Measurements from ENCODE around the gene AGFG2.

Gene AGFG2

GRCh38 chr7:100583132-100584053, 44.4 kb downstream of the AGFG2 start:
- TF ChIP-seq GATA2 (IDR thresholded peaks at IDR 0.05; ENCODE audit: low read depth, low read length) (no peak), GATA3 (IDR thresholded peaks at IDR 0.05; ENCODE audit: low read depth, low read length) (no peak)

DNA sequence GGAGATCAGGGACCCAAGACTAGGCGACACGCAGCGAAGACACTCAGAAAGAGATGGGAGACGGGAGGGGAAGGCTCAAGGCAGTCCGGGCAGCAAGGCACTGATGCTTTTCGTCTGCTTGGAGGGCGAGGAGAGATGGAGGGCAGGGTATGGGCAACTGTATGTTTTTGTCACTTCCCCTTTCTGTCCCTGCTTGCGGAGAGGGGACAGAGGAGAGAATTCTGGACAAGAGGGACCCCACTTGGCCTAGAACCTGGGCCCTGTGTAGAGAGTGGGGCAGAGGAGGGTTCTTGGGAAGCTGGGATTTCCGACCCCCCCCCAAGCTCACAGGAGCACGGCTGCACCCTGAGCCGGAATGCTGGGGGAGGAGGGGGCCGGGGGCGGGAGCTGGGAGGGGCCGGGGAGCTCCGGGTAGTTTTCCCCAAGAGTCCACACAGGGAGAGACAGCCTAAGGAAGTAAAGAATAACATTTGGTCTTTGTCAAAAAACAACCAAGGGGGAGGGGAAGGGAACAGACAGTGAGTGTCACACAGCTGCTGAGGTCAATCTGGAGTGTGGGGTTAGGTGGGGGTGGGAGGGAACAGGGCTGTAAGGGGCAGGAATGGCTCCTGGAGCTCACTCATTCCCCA, 45.2 kb downstream of the AGFG2 start:
- TF ChIP-seq GATA3 (IDR thresholded peaks at IDR 0.05; ENCODE audit: low read depth, low read length) (no peak), GATA2 (IDR thresholded peaks at IDR 0.05; ENCODE audit: low read depth, low read length) (no peak)

DNA sequence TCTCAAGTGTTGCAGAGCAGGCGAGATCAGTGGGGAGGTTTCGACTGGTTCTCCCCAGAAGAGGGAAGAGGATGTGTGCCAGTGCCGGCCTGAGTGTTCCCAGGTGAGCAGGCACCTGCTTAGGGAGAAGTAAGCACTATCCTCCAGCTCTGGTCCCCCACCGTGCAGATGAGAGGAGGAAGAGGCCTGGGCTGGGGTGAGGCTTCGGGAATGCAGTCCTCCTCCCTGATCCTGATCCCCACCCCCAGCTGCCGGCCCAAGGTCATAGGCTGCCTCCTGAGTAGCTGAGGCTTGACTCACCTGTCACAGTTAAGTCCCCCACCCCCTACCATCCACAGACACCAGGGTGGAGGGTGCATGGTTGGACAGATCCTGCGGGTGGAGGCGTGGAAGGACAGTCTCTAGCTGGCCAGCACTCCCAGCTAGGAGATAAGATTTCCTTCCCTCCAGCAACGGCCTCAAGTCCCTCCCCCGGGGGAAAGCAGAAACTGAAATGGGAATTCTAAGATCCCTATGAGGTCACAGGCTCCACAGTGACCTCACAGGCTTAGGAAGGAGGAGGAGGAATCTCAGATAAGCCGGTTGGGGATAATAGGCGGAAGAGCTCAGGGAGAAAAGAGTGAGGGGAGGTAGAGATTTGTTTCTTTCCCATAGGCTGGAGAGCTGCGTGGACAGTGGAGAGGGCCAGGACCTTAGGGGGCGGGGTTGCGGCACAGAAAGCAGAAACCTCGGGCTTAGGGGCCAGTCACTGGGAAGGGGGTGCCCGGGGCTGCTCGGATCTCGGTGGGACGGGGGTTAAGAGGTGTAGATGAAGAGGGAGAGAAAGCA, 45.9 kb downstream of the AGFG2 start:
- no peak for TF ChIP-seq GATA2 (IDR thresholded peaks at IDR 0.05; ENCODE audit: low read depth, low read length)
- no peak for TF ChIP-seq GATA3 (IDR thresholded peaks at IDR 0.05; ENCODE audit: low read depth, low read length)

- TF ChIP-seq GATA2 (IDR thresholded peaks at IDR 0.05; ENCODE audit: low read depth, low read length) (no peak), GATA3 (IDR thresholded peaks at IDR 0.05; ENCODE audit: low read depth, low read length) (no peak)
Measured at GRCh38 chr7:100585511-100586265, 46.7 kb downstream of the AGFG2 start, which contains the start of gene LRCH4. Gene LRCH4 (minus strand): TSS chr7:100586129. CDS start chr7:100586100, 29 bp downstream.

GRCh38 chr7:100586266-100587025, 47.4 kb downstream of the AGFG2 start, which contains the start of gene FBXO24:
Gene FBXO24 (plus strand): TSS chr7:100586328. CDS start chr7:100586626, 298 bp downstream.
- TF ChIP-seq GATA2 (IDR thresholded peaks at IDR 0.05; ENCODE audit: low read depth, low read length), result no peak
- TF ChIP-seq GATA3 (IDR thresholded peaks at IDR 0.05; ENCODE audit: low read depth, low read length), result no peak

- TF ChIP-seq GATA3 (IDR thresholded peaks at IDR 0.05; ENCODE audit: low read depth, low read length), result no peak
- no peak for TF ChIP-seq GATA2 (IDR thresholded peaks at IDR 0.05; ENCODE audit: low read depth, low read length)
Measured at GRCh38 chr7:100588438-100588837, 49.4 kb downstream of the AGFG2 start.

DNA sequence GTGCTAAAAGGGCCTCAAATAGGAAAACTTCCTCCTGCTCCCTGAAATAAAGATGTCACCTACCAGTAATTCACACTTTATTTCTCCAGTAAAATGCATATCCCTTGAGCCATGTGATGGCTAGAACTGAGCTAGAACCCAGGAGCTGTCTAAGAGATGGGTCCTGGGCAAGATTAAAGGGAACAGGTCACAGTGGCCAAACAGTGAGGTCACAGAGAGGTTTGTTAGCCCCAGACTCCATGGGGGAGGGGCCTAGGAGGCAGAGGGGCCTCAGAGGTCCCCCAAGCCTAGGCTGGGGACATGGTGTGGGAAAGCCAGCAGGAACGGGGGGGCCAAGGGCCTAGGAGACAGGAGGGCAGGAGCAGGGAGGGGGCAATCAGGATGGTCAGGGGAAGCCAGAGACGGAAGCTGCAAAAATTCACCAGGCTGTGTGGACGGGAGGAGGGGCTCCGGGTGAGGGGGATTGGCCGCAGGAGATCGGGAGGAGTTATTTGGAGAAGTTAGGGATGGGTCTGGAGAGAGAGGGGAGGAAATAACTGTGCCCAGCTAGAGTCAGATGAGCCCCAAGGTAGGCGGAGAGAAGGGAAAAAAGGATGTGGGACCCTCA, 50.4 kb downstream of the AGFG2 start:
- TF ChIP-seq GATA2 (IDR thresholded peaks at IDR 0.05; ENCODE audit: low read depth, low read length), result no peak
- no peak for TF ChIP-seq GATA3 (IDR thresholded peaks at IDR 0.05; ENCODE audit: low read depth, low read length)

DNA sequence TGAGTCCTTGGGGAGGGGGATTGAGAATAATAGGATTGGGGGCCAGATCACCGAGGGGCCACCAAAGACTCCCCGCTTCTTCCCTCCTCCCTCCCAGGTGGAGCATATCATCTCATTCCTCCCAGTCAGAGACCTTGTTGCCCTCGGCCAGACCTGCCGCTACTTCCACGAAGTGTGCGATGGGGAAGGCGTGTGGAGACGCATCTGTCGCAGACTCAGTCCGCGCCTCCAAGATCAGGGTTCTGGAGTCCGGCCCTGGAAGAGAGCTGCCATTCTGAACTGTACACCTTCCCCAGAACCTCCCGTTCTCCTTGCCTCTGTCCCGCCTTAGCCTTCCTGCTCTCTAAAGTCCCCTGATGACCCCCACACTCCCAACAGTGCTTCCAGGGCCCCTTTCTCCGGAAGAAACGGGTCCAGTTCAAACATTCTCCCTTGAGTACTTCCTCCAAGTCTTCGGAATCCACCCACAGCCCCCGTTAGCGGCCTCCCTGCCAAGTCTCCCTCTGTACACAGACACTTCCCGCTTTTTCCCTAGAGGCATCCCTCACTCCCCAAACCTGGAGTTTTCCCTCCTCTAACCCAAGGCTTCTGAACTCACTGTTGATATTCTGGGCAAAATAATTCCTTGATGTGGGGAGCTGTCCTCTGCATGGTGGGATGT, 51.2 kb downstream of the AGFG2 start:
- no peak for TF ChIP-seq GATA2 (IDR thresholded peaks at IDR 0.05; ENCODE audit: low read depth, low read length)
- no peak for TF ChIP-seq GATA3 (IDR thresholded peaks at IDR 0.05; ENCODE audit: low read depth, low read length)

DNA sequence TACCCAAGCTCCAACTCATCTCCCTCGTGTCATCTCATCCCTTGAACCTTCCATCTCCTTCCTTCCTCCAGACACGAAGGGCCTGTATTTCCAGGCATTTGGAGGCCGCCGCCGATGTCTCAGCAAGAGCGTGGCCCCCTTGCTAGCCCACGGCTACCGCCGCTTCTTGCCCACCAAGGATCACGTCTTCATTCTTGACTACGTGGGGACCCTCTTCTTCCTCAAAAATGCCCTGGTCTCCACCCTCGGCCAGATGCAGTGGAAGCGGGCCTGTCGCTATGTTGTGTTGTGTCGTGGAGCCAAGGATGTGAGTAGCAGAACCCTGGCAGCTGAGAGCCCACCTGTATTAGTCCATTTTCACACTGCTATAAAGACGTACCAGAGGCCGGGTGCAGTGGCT, 52.6 kb downstream of the AGFG2 start:
- TF ChIP-seq GATA2 (IDR thresholded peaks at IDR 0.05; ENCODE audit: low read depth, low read length), result no peak
- no peak for TF ChIP-seq GATA3 (IDR thresholded peaks at IDR 0.05; ENCODE audit: low read depth, low read length)

DNA sequence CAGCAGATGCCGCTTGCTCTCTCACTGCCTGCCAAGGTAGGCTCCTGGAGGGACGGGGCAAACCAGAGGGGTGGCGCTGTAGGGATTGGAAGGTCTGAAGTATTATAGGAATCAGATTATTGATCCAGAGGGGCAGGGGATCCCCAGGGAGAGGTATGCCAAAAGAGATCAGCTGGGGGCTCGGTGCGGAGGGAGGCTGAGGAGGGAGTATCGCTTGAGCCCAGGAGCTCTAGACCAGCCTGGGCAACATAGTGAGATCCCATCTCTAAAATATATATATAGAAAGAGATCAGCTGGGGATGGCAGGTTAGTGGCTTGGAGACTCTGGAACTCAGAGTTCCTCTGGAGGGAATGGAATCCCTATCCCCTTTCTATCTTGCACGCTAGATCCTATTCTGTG, 56.2 kb downstream of the AGFG2 start:
- TF ChIP-seq GATA2 (IDR thresholded peaks at IDR 0.05; ENCODE audit: low read depth, low read length), result no peak
- TF ChIP-seq GATA3 (IDR thresholded peaks at IDR 0.05; ENCODE audit: low read depth, low read length), result no peak

DNA sequence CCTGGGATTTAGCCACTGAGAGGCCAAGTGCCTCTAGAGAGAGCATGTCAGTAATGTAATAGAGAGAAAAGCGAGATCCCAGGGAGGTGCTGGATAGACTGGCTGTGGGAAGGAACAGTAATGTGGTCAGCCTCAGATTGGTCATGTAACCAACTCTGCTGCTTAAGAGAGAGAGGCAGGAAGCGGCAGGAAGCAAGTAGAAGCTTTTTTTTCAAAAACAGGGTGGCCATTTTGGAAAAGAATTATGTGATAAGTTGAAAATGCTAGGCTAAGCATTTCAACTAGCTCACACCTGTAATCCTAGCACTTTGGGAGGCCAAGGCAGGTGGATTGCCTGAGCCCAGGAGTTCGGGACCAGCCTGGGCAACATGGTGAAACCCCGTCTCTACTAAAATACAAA, 59.4 kb downstream of the AGFG2 start:
- TF ChIP-seq GATA3 (IDR thresholded peaks at IDR 0.05; ENCODE audit: low read depth, low read length), result no peak
- TF ChIP-seq GATA2 (IDR thresholded peaks at IDR 0.05; ENCODE audit: low read depth, low read length), result no peak

All from SH-SY5Y (cell line).